CD4-positive, alpha-beta T cell treated with Interleukin-10 for 1 hour (primary cell): ENCODE data around the gene MALRD1.

Experiments used
- DNase-seq: peaks from one replicate; pipeline ENCODE4 v3.0.0-alpha.2; 2020

Gene MALRD1

DNA sequence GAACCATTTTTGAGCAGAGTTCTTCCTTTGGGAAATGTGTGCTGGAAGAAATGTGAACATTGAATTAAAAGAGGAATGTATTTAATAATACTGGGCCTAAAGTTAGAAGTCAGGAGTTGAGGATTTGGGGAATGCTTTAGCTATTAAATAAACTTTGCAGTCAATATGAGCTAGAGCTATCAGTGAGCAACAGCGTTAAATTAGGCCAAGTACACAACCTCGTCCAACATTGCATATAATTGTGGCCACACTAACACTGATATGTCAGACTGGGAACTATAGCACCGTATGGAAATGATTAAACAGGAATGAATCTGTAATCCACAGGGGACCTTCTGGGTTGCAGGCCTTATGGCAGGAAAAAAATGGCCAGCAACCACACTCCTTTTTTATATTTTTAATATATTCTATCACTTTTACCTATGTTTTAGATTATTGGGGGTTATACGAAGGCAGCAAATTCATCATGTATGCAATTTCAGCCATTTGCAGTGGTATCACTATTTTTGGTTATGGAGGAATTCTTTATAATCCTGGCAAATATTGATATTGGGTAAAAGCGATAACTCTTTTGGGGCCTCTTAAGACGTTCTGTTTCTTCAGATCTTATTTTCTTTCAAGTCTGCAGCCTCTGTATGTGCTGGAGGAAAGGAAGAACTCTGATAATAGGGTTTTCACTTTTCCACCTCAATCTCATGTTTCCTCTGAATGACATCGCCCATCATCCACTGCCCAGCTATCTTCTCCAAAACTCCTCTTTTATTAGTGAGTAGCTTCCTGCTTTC, 531.4 kb downstream of the MALRD1 start:
- no peak for DNase-seq

DNA sequence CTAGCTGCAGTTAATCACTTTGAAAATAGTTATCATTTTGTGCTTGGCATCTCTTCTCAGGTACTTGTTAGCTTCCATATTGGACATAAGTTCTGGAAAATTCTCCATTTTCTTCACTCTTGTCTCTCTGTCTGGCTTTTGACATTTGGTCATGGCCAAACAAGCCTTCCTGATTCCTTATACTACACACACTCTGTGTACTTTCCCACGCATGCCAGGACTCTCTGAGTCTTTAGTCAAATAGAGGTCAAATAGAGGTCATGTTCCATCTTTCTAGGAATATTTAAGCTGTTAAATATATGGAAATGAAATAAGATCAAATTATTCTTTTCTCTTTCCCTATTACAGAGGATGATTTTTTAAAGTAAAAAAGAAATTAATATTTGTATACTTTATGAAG, 532.1 kb downstream of the MALRD1 start:
- DNase-seq: no peak

DNA sequence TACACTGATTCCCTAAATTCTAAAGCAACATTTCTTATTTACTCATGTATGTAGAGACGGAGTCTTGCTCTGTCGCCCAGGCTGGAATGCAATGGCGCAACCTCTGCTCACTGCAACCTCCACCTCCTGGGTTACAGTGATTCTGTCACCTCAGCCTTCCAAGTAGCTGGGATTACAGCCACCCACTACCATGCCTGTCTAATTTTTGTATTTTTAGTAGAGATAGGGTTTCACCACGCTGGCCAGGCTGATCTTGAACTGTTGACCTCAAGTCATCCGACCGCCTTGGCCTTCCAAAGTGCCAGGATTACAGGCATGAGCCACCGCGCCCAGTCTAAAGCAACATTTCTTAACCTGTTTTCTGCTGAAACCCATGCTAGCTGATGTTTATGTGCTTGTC, 540.0 kb downstream of the MALRD1 start:
- DNase-seq: no peak

DNA sequence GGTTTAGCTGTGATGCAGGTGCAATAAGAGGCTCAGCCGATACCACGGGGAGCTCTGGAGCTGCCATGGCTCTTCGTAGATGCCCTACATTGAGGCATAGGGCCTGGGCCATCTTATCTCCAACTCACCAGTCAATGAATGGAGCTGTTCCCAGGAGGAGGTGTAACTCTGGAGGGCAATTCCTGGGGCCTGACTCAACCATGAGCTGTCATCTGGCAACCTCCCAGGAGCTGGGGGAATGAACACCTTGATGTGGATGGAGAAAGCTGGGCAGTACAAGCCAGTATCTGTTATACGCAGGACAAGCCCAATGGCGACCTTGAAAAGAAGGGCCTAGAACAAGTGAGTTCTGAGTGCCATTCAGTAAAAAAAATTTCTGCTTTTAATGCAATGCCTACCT, 543.7 kb downstream of the MALRD1 start:
- no peak for DNase-seq

DNA sequence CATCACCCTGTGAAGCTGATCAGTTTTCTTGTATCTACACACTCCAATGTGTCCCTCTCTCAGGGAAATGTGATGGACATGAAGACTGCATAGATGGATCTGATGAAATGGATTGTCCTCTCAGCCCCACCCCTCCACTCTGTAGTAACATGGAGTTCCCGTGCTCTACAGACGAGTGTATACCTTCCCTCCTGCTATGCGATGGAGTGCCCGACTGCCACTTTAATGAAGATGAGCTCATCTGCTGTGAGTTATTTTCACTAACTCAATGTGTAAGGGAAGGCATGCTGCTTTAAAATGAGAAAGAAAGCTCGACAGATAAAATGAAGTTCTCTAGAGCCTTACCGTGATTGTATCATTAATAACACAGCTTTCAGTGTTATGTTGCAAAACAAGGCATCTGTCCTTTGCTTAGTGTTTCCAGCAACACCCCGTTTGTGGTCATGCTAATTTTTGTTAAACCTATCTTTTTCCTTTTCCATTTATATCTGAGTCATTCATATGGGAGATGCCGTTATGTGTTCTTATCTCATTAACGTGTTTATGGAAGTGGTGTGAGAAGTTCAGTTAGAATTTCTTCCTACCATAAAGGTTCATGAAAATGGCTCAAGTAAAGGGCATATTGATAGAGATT, 546.7 kb downstream of the MALRD1 start:
- DNase-seq: no peak

DNA sequence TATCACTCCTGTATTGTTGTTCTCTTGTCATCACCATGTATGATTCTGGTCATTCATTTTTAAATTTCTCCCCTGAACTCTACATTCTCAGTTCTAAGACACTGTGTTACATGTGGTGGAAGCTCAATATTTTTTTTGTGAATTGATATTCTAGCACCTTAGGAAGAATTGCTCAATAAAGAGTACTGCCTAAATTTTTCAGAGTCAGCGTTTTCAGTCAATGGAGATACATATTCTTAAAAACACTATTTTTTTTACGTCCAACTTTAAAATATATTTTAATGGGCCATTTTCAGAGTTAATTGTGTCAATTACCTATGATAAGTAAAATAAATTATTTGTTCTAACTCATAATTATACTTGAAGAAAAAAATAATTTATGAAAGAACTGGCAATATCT, 557.2 kb downstream of the MALRD1 start:
- DNase-seq: no peak

DNA sequence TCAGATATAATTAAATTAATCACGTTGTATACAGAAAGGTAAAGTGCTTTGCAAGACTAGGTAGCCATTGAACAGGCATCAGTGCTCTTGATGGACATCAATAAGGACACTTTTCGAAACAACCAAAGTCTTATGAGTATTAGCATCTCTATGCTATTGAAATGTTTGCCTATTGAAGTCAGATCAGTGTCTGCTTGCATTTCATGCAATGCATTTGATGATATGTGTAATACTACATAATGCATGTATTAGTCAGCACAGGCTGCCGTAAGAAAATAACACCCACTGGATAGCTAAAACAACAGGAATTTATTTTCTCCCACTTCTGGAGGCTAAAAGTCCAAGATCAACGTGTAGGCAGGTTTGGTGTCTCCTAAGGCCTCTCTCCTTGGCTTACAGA, 558.4 kb downstream of the MALRD1 start:
- DNase-seq: no peak

- DNase-seq: no peak
Observed at GRCh38 chr10:19611775-19612174, 563.2 kb downstream of the MALRD1 start.

GRCh38 chr10:19616966-19617365, 568.4 kb downstream of the MALRD1 start:
- DNase-seq: no peak

DNA sequence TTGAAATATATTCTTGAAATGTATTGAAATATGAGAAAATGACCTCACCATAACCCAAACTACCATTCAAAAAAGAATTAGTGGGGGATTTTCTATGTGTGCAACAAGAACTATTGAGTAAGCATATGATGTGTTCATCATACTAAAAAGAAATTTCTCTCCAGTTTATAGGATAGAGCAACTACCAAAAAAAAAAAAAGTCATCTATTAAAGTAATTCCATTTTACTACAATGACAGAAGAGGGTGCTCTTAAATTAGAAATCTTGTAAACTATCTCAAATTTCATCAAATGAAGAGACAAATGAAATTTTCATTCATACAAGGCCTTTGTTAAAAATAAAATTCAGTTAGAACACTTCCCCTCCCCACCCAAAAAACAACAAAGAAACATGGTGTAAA, 572.2 kb downstream of the MALRD1 start:
- no peak for DNase-seq

GRCh38 chr10:19623321-19623720, 574.7 kb downstream of the MALRD1 start:
- DNase-seq: no peak

GRCh38 chr10:19626156-19626555, 577.6 kb downstream of the MALRD1 start:
- no peak for DNase-seq

DNA sequence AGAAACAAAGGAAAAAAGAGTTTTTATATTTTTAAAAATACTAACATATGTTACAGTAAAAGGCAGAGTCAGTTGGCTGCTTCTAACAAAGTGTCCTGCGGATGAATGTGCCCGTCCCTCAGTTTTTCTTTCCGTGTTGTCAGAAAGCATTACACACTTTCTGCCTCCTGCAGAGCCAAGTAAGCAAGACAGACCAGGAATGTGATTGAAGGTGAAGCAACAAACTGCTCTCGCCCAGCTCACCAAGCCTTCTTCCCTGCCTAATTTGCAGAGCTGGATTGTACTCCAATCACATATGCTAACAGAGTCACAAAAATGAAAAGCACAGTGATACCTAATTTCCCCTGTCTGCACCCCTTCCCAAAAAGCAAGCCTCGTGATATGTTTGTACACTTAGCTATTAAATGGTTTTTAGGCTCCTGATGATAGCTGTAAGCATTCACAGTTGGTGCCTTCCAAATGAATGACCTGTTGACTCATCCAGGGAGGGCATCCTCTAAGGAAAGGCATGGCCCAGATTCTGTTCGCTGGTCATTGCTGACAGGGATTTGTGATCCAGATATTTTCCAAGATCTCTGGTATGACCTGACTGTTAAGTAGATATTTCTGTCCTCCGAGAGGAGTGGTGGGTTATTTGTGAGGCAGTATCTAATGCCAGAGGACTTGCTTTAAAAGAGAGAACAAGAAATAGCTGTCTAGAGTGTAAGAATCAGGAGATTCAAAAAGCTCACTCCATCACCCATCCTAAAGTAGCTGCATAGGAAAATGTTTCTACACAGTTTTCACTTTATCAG, 580.4 kb downstream of the MALRD1 start:
- DNase-seq: no peak

- DNase-seq: no peak
Observed at GRCh38 chr10:19629567-19629966, 581.0 kb downstream of the MALRD1 start.

- no peak for DNase-seq
Observed at GRCh38 chr10:19634163-19634562, 585.6 kb downstream of the MALRD1 start.

DNA sequence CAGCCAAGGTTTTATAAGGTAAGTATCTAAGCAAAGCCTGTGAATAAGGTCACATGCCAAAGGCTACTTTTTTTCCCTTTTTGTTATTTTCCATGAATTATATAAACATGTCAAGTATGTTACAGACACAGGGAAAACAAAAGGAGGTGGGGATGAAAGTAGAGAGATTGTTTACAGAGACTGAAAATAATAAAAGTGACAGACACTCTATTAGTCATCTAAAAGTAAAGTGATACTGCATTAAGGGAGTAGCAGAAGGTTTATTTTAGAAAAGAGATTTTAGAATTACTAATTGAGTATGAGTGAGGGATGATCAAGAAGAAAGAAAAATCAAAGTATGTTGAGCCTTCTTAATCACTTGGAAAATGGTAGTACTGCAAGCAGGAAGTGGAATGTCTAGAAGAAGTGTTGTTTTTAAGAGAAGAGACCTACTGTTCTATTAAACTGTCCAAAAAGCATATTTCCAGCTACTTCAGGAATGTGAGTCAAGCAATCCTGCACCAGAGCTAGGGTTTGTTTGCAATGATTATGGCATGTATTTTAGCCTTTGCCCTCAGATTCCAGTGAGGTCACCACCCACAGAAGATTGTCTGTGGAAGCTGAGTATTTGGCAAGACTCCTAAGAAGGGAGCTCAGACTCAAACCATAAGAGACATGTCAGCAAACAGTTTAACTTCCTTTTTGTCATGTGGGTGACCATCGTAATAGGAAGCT, 589.7 kb downstream of the MALRD1 start:
- DNase-seq: no peak

DNA sequence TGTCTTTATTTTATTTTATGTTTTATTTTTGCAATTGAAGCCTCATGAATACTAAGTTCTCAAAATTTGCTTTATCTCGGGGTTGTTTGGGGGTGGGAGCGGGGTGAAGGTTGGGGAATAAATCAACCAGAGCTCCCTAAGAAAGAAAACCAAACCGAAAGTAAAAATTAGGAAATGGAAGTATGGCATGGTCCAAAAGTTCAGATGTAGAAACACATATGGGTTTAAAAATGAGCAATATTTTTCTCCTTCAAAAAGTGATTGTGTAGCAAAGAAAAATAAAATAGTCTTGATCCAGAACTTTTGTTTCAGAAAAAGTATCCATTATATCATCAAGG, 590.3 kb downstream of the MALRD1 start:
- DNase-seq: no peak

GRCh38 chr10:19640566-19641263, 592.1 kb downstream of the MALRD1 start:
- no peak for DNase-seq

DNA sequence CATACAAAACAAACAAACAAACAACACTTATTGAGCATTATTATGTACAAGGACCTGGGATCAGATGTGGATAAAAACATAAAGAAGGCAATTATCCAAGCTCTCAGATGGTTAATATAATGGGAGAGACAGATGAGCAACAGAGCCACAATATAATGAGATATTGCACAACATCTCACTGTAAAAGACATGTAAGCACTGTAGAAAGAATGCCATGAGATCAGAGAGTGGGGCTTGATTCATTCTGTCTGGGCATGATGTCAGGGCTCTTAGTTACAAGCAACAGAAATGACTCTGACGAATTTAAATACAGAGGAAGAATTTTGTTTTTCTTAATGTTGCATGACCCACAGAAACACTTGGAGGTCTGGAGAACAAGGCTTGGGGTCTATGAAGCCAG, 602.9 kb downstream of the MALRD1 start:
- no peak for DNase-seq

- no peak for DNase-seq
Observed at GRCh38 chr10:19652750-19653149, 604.1 kb downstream of the MALRD1 start.

DNA sequence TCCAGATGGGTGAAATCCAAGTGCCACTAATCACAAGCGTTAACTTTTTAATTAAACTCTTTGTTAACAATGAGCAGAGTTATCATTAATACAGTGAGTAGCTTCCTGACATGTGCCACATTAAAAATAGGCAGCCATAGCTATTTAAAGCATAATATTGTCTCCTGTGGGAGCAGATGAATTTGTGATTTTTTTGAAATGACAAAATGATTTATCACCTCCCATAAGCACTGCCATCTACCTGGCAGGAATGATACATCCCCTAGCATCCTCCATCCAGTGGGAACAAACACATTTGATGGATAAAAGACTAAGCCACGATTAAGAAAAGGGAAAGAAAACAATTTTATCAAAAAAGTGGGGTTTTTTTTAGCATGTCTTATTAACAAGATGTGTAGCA, 605.3 kb downstream of the MALRD1 start:
- no peak for DNase-seq

GRCh38 chr10:19654576-19654975, 606.0 kb downstream of the MALRD1 start:
- no peak for DNase-seq
